Measurements from ENCODE around the gene SNX1.

SNX1 gene

DNA sequence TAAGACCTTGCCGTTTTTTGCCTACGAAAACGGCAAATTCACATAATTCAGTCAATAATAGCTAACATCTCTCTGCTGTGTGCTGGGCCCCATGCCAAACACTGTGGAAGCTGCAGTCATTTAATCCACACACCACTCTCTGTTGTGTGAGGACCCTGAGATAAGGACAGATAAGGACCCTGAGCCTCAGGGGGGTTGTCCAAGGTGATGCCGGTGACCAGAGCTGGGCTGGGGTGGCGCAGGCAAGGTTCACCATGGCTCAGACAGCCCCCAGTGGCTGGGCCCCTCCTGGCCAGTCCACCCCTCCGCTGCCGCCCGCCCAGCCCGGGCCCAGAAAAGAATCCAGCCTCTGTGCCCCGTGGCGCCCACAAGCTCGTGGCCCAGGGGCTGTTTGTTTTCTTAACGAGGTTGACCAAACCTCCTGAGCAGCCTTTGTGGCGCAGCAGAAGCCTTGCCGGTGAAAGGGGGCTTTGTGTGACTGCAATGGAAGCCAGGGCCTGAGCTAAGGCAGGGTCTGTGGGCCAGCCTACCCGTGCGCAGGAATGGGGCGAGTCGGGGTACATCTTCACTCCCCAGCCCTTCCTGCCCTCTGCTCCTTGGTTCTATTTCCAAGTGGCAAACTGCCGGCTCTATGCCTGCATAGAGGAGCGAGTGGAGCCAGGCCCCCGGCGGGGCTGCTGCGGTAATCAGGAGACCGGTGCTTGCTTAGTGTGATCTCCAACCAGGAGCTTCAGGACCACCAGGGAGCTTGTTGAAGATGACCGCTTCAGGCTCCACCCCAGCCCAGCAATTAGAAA is 51.3 kb downstream of the SNX1 start:
- Histone ChIP-seq H3K36me3 (ENCODE audit: control insufficient read depth, insufficient read depth, low read length) (no peaks in the 10 kb centered on the region), H3K27ac (no peak overlapping the region)
- TF ChIP-seq, protein P1, sequence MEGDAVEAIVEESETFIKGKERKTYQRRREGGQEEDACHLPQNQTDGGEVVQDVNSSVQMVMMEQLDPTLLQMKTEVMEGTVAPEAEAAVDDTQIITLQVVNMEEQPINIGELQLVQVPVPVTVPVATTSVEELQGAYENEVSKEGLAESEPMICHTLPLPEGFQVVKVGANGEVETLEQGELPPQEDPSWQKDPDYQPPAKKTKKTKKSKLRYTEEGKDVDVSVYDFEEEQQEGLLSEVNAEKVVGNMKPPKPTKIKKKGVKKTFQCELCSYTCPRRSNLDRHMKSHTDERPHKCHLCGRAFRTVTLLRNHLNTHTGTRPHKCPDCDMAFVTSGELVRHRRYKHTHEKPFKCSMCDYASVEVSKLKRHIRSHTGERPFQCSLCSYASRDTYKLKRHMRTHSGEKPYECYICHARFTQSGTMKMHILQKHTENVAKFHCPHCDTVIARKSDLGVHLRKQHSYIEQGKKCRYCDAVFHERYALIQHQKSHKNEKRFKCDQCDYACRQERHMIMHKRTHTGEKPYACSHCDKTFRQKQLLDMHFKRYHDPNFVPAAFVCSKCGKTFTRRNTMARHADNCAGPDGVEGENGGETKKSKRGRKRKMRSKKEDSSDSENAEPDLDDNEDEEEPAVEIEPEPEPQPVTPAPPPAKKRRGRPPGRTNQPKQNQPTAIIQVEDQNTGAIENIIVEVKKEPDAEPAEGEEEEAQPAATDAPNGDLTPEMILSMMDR (IDR thresholded peaks at IDR 0.05), result no peak

DNA sequence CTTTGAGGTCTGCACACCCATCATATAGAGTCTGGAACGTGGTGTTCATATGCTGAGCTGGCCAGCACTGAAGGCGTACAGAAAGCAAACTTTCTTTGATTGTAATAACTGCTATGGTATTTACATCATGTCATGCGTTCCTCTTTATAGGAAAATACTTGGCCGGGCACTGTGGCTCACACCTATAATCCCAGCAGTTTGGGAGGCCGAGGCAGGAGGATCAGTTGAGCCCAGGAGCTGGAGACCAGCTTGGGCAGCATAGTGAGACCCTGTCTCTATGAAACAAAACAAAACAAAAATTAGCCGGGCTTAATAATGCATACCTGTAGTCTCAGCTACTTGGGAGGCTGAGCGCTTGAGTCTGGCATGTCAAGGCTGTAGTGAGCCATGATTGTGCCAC is 52.4 kb downstream of the SNX1 start:
- no peak overlapping the region for H3K9ac ChIP-seq
- H3K4me3 ChIP-seq (ENCODE audit: low read depth, low read length), result no peak overlapping the region
- no peaks in the 10 kb centered on the region for H3K4me1 ChIP-seq
- no peaks in the 10 kb centered on the region for H3K79me2 ChIP-seq
- H3K27ac ChIP-seq, result no peak overlapping the region
- H3K4me2 ChIP-seq (ENCODE audit: low read length), result no peak overlapping the region
- no peaks in the 10 kb centered on the region for H3K36me3 ChIP-seq (ENCODE audit: control insufficient read depth, insufficient read depth, low read length)
- no peaks in the 10 kb centered on the region for H3K9me3 ChIP-seq (ENCODE audit: control insufficient read depth, low read length)
- peaks cover 3% of the 10 kb centered on the region for H3K27me3 ChIP-seq (ENCODE audit: control insufficient read depth, insufficient read depth, low read length)
- TF ChIP-seq, protein P1 (IDR thresholded peaks at IDR 0.05), result no peak
- no peak overlapping the region for H2AFZ ChIP-seq

More for the DNA sequence above, 51.3 kb downstream of the SNX1 start:
- Histone ChIP-seq H3K79me2 (no peaks in the 10 kb centered on the region), H3K27me3 (ENCODE audit: control insufficient read depth, insufficient read depth, low read length) (peaks cover 2% of the 10 kb centered on the region), H2AFZ (no peak overlapping the region), H3K4me1 (no peaks in the 10 kb centered on the region), H3K4me3 (ENCODE audit: low read depth, low read length) (no peak overlapping the region), H3K4me2 (ENCODE audit: low read length) (no peak overlapping the region), H3K9ac (no peak overlapping the region), H3K9me3 (ENCODE audit: control insufficient read depth, low read length) (no peaks in the 10 kb centered on the region)

DNA sequence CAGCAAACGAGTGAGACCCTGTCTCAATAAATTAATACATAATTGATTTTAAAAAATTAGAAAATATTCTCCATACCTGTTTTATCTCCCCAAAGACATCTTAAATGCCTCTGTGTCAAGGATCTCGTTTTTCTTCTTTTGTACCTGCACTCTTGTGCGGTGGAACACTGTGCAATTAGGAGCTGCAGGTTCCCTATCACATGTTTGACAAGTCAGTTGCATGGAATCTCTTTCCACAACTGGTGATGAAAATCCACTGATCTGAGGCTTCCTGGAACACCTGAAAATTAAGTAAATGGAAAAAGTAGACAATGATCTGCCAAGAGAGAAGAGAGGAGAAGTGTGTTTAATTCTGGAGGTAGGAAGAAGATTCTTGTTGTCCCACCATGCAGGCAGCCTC is 52.8 kb downstream of the SNX1 start:
- Histone ChIP-seq H3K9ac (no peak overlapping the region), H3K9me3 (ENCODE audit: control insufficient read depth, low read length) (no peaks in the 10 kb centered on the region), H2AFZ (no peak overlapping the region), H3K4me1 (no peaks in the 10 kb centered on the region), H3K27ac (no peak overlapping the region), H3K4me3 (ENCODE audit: low read depth, low read length) (no peak overlapping the region), H3K79me2 (no peaks in the 10 kb centered on the region), H3K4me2 (ENCODE audit: low read length) (no peak overlapping the region), H3K27me3 (ENCODE audit: control insufficient read depth, insufficient read depth, low read length) (peaks cover 3% of the 10 kb centered on the region), H3K36me3 (ENCODE audit: control insufficient read depth, insufficient read depth, low read length) (no peaks in the 10 kb centered on the region)
- TF ChIP-seq, protein P1 (IDR thresholded peaks at IDR 0.05), result no peak

DNA sequence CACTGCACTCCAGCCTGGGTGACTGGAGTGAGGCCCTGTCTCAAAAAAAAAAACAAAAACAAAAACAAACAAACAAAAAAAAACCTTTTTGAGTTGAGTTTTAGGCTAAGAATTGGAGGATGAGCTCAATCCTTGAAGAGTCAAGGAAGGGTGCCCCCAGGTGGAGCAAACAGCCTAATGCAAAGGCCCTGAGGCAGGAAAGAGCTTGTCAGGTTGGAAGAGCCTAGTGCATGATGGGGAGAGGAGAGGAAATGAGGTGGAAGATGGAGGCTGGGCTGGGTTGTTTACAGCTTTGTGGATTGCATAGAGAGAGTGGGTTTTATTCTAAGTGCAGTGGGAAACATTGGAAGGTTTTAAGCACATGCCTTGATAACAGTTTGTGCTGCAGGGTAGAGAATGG is 53.6 kb downstream of the SNX1 start:
- Histone ChIP-seq H3K4me1 (no peaks in the 10 kb centered on the region), H3K27ac (no peak overlapping the region), H3K36me3 (ENCODE audit: control insufficient read depth, insufficient read depth, low read length) (no peaks in the 10 kb centered on the region), H3K4me2 (ENCODE audit: low read length) (no peak overlapping the region), H3K27me3 (ENCODE audit: control insufficient read depth, insufficient read depth, low read length) (peaks cover 3% of the 10 kb centered on the region), H3K79me2 (no peaks in the 10 kb centered on the region), H2AFZ (no peak overlapping the region), H3K9ac (no peak overlapping the region), H3K4me3 (ENCODE audit: low read depth, low read length) (no peak overlapping the region), H3K9me3 (ENCODE audit: control insufficient read depth, low read length) (no peaks in the 10 kb centered on the region)
- TF ChIP-seq, protein P1 (IDR thresholded peaks at IDR 0.05), result no peak
